Stromal cell of bone marrow (primary cell): ENCODE results near the gene MTFR1L.

ENCODE experiments used
- DNase-seq: peaks from one replicate; pipeline ENCODE4 v3.0.0-alpha.2; 2012; ENCODE audit warnings: low read depth

The MTFR1L gene

GRCh38 chr1:25863486-25864262 lies 43.9 kb downstream of the MTFR1L start:
- DNase-seq = no peak

GRCh38 chr1:25864434-25864833 lies 44.7 kb downstream of the MTFR1L start:
- DNase-seq = no peak

GRCh38 chr1:25866288-25866687 lies 46.5 kb downstream of the MTFR1L start:
- no peak for DNase-seq

GRCh38 chr1:25867210-25867991 lies 47.6 kb downstream of the MTFR1L start:
- no peak for DNase-seq

GRCh38 chr1:25869909-25870606 lies 50.3 kb downstream of the MTFR1L start:
- no peak for DNase-seq

- DNase-seq = no peak
These were observed 50.9 kb downstream of the MTFR1L start for GRCh38 chr1:25870614-25871013.

- DNase-seq = no peak
These were observed 51.4 kb downstream of the MTFR1L start for GRCh38 chr1:25871086-25871703.

- DNase-seq = no peak
These were observed 52.1 kb downstream of the MTFR1L start for GRCh38 chr1:25871704-25872494.

GRCh38 chr1:25872713-25873112 lies 53.0 kb downstream of the MTFR1L start:
- no peak for DNase-seq

GRCh38 chr1:25873120-25873519 lies 53.4 kb downstream of the MTFR1L start:
- DNase-seq = no peak

- no peak for DNase-seq
These were observed 54.5 kb downstream of the MTFR1L start for GRCh38 chr1:25874209-25874608.

GRCh38 chr1:25874635-25875153 lies 54.9 kb downstream of the MTFR1L start:
- DNase-seq = no peak

- DNase-seq = peak; percentile 54
These were observed 55.6 kb downstream of the MTFR1L start, which contains the start of gene PAQR7 for GRCh38 chr1:25875154-25875855. Gene PAQR7, minus strand, starts transcription at chr1:25875708. Its CDS starts 11,869 bp downstream, at chr1:25863839.

GRCh38 chr1:25875856-25876692 lies 56.3 kb downstream of the MTFR1L start:
- no peak for DNase-seq

GRCh38 chr1:25876693-25877077 lies 56.9 kb downstream of the MTFR1L start:
- no peak for DNase-seq

- no peak for DNase-seq
These were observed 57.4 kb downstream of the MTFR1L start for GRCh38 chr1:25877155-25877554.

- no peak for DNase-seq
These were observed 58.9 kb downstream of the MTFR1L start for GRCh38 chr1:25878690-25879089.

GRCh38 chr1:25879675-25880074 lies 59.9 kb downstream of the MTFR1L start:
- DNase-seq = no peak

GRCh38 chr1:25880518-25880917 lies 60.8 kb downstream of the MTFR1L start:
- no peak for DNase-seq

- DNase-seq = no peak
These were observed 61.5 kb downstream of the MTFR1L start for GRCh38 chr1:25881266-25881665.
